ENCODE measurements around the gene C10orf90. TPM values are rescaled to one million over a fixed set of nuclear protein-coding genes. Genes with fewer than 3 reads are reported as not detected.

C10orf90 gene
- total and polyA plus RNA-seq, 2 donors: 0.27 to 0.38 TPM

GRCh38 chr10:126683466-126683865 lies 13.0 kb upstream of the C10orf90 start:
- Histone ChIP-seq H3K4me3 (ENCODE audit: low read length in 2 of 2) (no peak overlapping the region), H3K36me3 (ENCODE audit: control insufficient read depth in 2 of 2, insufficient read depth in 2 of 2, low read length in 1 of 2) (no peaks in the 10 kb centered on the region), H3K27ac (ENCODE audit: low read depth in 1 of 2, low read length in 1 of 2) (no peak overlapping the region), H3K27me3 (ENCODE audit: control insufficient read depth in 2 of 2, insufficient read depth in 1 of 2, low read length in 1 of 2) (no peaks in the 10 kb centered on the region), H3K4me1 (ENCODE audit: control insufficient read depth in 2 of 2, insufficient read depth in 2 of 2, low read length in 2 of 2) (no peaks in the 10 kb centered on the region), H3K9me3 (ENCODE audit: control insufficient read depth in 2 of 2, insufficient read depth in 1 of 2, low read length in 1 of 2) (no peaks in the 10 kb centered on the region)
- WGBS: 97% methylated on average over 1 of the region's 1 CpG
- no peak for DNase-seq (ENCODE audit: low read depth in 6 of 9, low spot score in 9 of 9)

- Histone ChIP-seq H3K4me3 (ENCODE audit: low read length in 2 of 2) (no peak overlapping the region), H3K27me3 (ENCODE audit: control insufficient read depth in 2 of 2, insufficient read depth in 1 of 2, low read length in 1 of 2) (no peaks in the 10 kb centered on the region)
- 94% methylated on average over 7 of the region's 7 CpGs for WGBS
Observed at GRCh38 chr10:126675656-126676438, 5.4 kb upstream of the C10orf90 start.

GRCh38 chr10:126674741-126675515 lies 4.4 kb upstream of the C10orf90 start:
- WGBS: 90% methylated on average over 6 of the region's 6 CpGs
- Histone ChIP-seq H3K27ac (ENCODE audit: low read depth in 1 of 2, low read length in 1 of 2) (no peak overlapping the region), H3K9me3 (ENCODE audit: control insufficient read depth in 2 of 2, insufficient read depth in 1 of 2, low read length in 1 of 2) (no peaks in the 10 kb centered on the region), H3K4me1 (ENCODE audit: control insufficient read depth in 2 of 2, insufficient read depth in 2 of 2, low read length in 2 of 2) (no peaks in the 10 kb centered on the region), H3K27me3 (ENCODE audit: control insufficient read depth in 2 of 2, insufficient read depth in 1 of 2, low read length in 1 of 2) (no peaks in the 10 kb centered on the region), H3K36me3 (ENCODE audit: control insufficient read depth in 2 of 2, insufficient read depth in 2 of 2, low read length in 1 of 2) (no peaks in the 10 kb centered on the region), H3K4me3 (ENCODE audit: low read length in 2 of 2) (no peak overlapping the region)
- no peak for DNase-seq (ENCODE audit: low read depth in 6 of 9, low spot score in 9 of 9)

More at GRCh38 chr10:126675656-126676438, 5.4 kb upstream of the C10orf90 start:
- DNase-seq (ENCODE audit: low read depth in 6 of 9, low spot score in 9 of 9): no peak
- no peaks in the 10 kb centered on the region for H3K36me3 ChIP-seq (ENCODE audit: control insufficient read depth in 2 of 2, insufficient read depth in 2 of 2, low read length in 1 of 2)
- H3K4me1 ChIP-seq (ENCODE audit: control insufficient read depth in 2 of 2, insufficient read depth in 2 of 2, low read length in 2 of 2): no peaks in the 10 kb centered on the region
- no peak overlapping the region for H3K27ac ChIP-seq (ENCODE audit: low read depth in 1 of 2, low read length in 1 of 2)
- no peaks in the 10 kb centered on the region for H3K9me3 ChIP-seq (ENCODE audit: control insufficient read depth in 2 of 2, insufficient read depth in 1 of 2, low read length in 1 of 2)

- no peak overlapping the region for H3K27ac ChIP-seq (ENCODE audit: low read depth in 1 of 2, low read length in 1 of 2)
- H3K36me3 ChIP-seq (ENCODE audit: control insufficient read depth in 2 of 2, insufficient read depth in 2 of 2, low read length in 1 of 2): no peaks in the 10 kb centered on the region
- H3K4me1 ChIP-seq (ENCODE audit: control insufficient read depth in 2 of 2, insufficient read depth in 2 of 2, low read length in 2 of 2): no peaks in the 10 kb centered on the region
- H3K4me3 ChIP-seq (ENCODE audit: low read length in 2 of 2): no peak overlapping the region
- no peaks in the 10 kb centered on the region for H3K27me3 ChIP-seq (ENCODE audit: control insufficient read depth in 2 of 2, insufficient read depth in 1 of 2, low read length in 1 of 2)
- no peak for DNase-seq (ENCODE audit: low read depth in 6 of 9, low spot score in 9 of 9)
- no peaks in the 10 kb centered on the region for H3K9me3 ChIP-seq (ENCODE audit: control insufficient read depth in 2 of 2, insufficient read depth in 1 of 2, low read length in 1 of 2)
- 93% methylated on average over 3 of the region's 3 CpGs for WGBS
Observed at GRCh38 chr10:126673565-126673964, 3.1 kb upstream of the C10orf90 start.

- WGBS: 72% methylated on average over 3 of the region's 3 CpGs
- Histone ChIP-seq H3K36me3 (ENCODE audit: control insufficient read depth in 2 of 2, insufficient read depth in 2 of 2, low read length in 1 of 2) (no peaks in the 10 kb centered on the region), H3K27ac (ENCODE audit: low read depth in 1 of 2, low read length in 1 of 2) (no peak overlapping the region), H3K27me3 (ENCODE audit: control insufficient read depth in 2 of 2, insufficient read depth in 1 of 2, low read length in 1 of 2) (no peaks in the 10 kb centered on the region), H3K4me1 (ENCODE audit: control insufficient read depth in 2 of 2, insufficient read depth in 2 of 2, low read length in 2 of 2) (no peaks in the 10 kb centered on the region), H3K9me3 (ENCODE audit: control insufficient read depth in 2 of 2, insufficient read depth in 1 of 2, low read length in 1 of 2) (no peaks in the 10 kb centered on the region), H3K4me3 (ENCODE audit: low read length in 2 of 2) (no peak overlapping the region)
- no peak for DNase-seq (ENCODE audit: low read depth in 6 of 9, low spot score in 9 of 9)
Observed at GRCh38 chr10:126671402-126671975, 996 bp upstream of the C10orf90 start.

- Histone ChIP-seq H3K36me3 (ENCODE audit: control insufficient read depth in 2 of 2, insufficient read depth in 2 of 2, low read length in 1 of 2) (no peaks in the 10 kb centered on the region), H3K4me1 (ENCODE audit: control insufficient read depth in 2 of 2, insufficient read depth in 2 of 2, low read length in 2 of 2) (no peaks in the 10 kb centered on the region), H3K4me3 (ENCODE audit: low read length in 2 of 2) (no peak overlapping the region), H3K27ac (ENCODE audit: low read depth in 1 of 2, low read length in 1 of 2) (no peak overlapping the region), H3K9me3 (ENCODE audit: control insufficient read depth in 2 of 2, insufficient read depth in 1 of 2, low read length in 1 of 2) (no peaks in the 10 kb centered on the region), H3K27me3 (ENCODE audit: control insufficient read depth in 2 of 2, insufficient read depth in 1 of 2, low read length in 1 of 2) (no peaks in the 10 kb centered on the region)
- WGBS: 59% methylated on average over 7 of the region's 7 CpGs
- no peak for DNase-seq (ENCODE audit: low read depth in 6 of 9, low spot score in 9 of 9)
Observed at GRCh38 chr10:126670895-126671261, 385 bp upstream of the C10orf90 start.

GRCh38 chr10:126669168-126669567 lies 1.3 kb downstream of the C10orf90 start:
- Histone ChIP-seq H3K4me3 (ENCODE audit: low read length in 2 of 2) (no peak overlapping the region), H3K27ac (ENCODE audit: low read depth in 1 of 2, low read length in 1 of 2) (no peak overlapping the region), H3K36me3 (ENCODE audit: control insufficient read depth in 2 of 2, insufficient read depth in 2 of 2, low read length in 1 of 2) (no peaks in the 10 kb centered on the region), H3K27me3 (ENCODE audit: control insufficient read depth in 2 of 2, insufficient read depth in 1 of 2, low read length in 1 of 2) (no peaks in the 10 kb centered on the region), H3K9me3 (ENCODE audit: control insufficient read depth in 2 of 2, insufficient read depth in 1 of 2, low read length in 1 of 2) (no peaks in the 10 kb centered on the region), H3K4me1 (ENCODE audit: control insufficient read depth in 2 of 2, insufficient read depth in 2 of 2, low read length in 2 of 2) (no peaks in the 10 kb centered on the region)
- 96% methylated on average over 3 of the region's 3 CpGs for WGBS
- no peak for DNase-seq (ENCODE audit: low read depth in 6 of 9, low spot score in 9 of 9)

GRCh38 chr10:126668505-126668904 lies 2.0 kb downstream of the C10orf90 start:
- 96% methylated on average over 4 of the region's 4 CpGs for WGBS
- no peak overlapping the region for H3K27ac ChIP-seq (ENCODE audit: low read depth in 1 of 2, low read length in 1 of 2)
- H3K9me3 ChIP-seq (ENCODE audit: control insufficient read depth in 2 of 2, insufficient read depth in 1 of 2, low read length in 1 of 2): no peaks in the 10 kb centered on the region

GRCh38 chr10:126667568-126667967 lies 2.9 kb downstream of the C10orf90 start:
- no peaks in the 10 kb centered on the region for H3K9me3 ChIP-seq (ENCODE audit: control insufficient read depth in 2 of 2, insufficient read depth in 1 of 2, low read length in 1 of 2)
- 95% methylated on average over 3 of the region's 3 CpGs for WGBS
- DNase-seq (ENCODE audit: low read depth in 6 of 9, low spot score in 9 of 9): no peak
- no peaks in the 10 kb centered on the region for H3K36me3 ChIP-seq (ENCODE audit: control insufficient read depth in 2 of 2, insufficient read depth in 2 of 2, low read length in 1 of 2)
- no peak overlapping the region for H3K4me3 ChIP-seq (ENCODE audit: low read length in 2 of 2)
- no peaks in the 10 kb centered on the region for H3K27me3 ChIP-seq (ENCODE audit: control insufficient read depth in 2 of 2, insufficient read depth in 1 of 2, low read length in 1 of 2)
- H3K27ac ChIP-seq (ENCODE audit: low read depth in 1 of 2, low read length in 1 of 2): no peak overlapping the region
- H3K4me1 ChIP-seq (ENCODE audit: control insufficient read depth in 2 of 2, insufficient read depth in 2 of 2, low read length in 2 of 2): no peaks in the 10 kb centered on the region

More at GRCh38 chr10:126668505-126668904, 2.0 kb downstream of the C10orf90 start:
- no peak overlapping the region for H3K4me3 ChIP-seq (ENCODE audit: low read length in 2 of 2)
- no peak for DNase-seq (ENCODE audit: low read depth in 6 of 9, low spot score in 9 of 9)
- H3K4me1 ChIP-seq (ENCODE audit: control insufficient read depth in 2 of 2, insufficient read depth in 2 of 2, low read length in 2 of 2): no peaks in the 10 kb centered on the region
- H3K36me3 ChIP-seq (ENCODE audit: control insufficient read depth in 2 of 2, insufficient read depth in 2 of 2, low read length in 1 of 2): no peaks in the 10 kb centered on the region
- H3K27me3 ChIP-seq (ENCODE audit: control insufficient read depth in 2 of 2, insufficient read depth in 1 of 2, low read length in 1 of 2): no peaks in the 10 kb centered on the region

Measured in thymus (tissue), 11 donors.